Measurements from ENCODE around the gene ZMIZ2. TPM values are rescaled to one million over a fixed set of nuclear protein-coding genes. Genes with fewer than 3 reads are reported as not detected.

ZMIZ2 gene
- total RNA-seq, 1 donor from 2014 or later = 62.7 TPM

- TF ChIP-seq CTCF (IDR thresholded peaks at IDR 0.05; ENCODE audit: borderline replicate concordance) = no peak
- Histone ChIP-seq H3K36me3 (no peaks in the 10 kb centered on the region), H3K9me3 (replicated peaks) (no peaks in the 10 kb centered on the region), H3K4me3 (peak overlapping the region; percentile 95), H3K4me1 (peaks cover 70% of the 10 kb centered on the region), H3K27ac (replicated peaks) (peak overlapping the region; percentile 100), H3K27me3 (ENCODE audit: low read depth) (no peaks in the 10 kb centered on the region)
- intact Hi-C loops (cut with micrococcal nuclease) = no loop called here
- DNase-seq = peak; percentile 40
Observed at GRCh38 chr7:44750921-44751571, 2.4 kb downstream of the ZMIZ2 start.

GRCh38 chr7:44752822-44753221 lies 4.2 kb downstream of the ZMIZ2 start:
- H3K36me3 ChIP-seq = peaks cover 12% of the 10 kb centered on the region
- H3K27ac ChIP-seq (replicated peaks) = no peak overlapping the region
- H3K4me3 ChIP-seq = no peak overlapping the region
- no peak for TF ChIP-seq CTCF (IDR thresholded peaks at IDR 0.05; ENCODE audit: borderline replicate concordance)
- H3K9me3 ChIP-seq (replicated peaks) = no peaks in the 10 kb centered on the region
- no peak for DNase-seq
- no peaks in the 10 kb centered on the region for H3K27me3 ChIP-seq (ENCODE audit: low read depth)
- H3K4me1 ChIP-seq = peaks cover 84% of the 10 kb centered on the region
- intact Hi-C loops (cut with micrococcal nuclease) = no loop called here

GRCh38 chr7:44754802-44755697 lies 6.4 kb downstream of the ZMIZ2 start:
- H3K27me3 ChIP-seq (ENCODE audit: low read depth) = no peaks in the 10 kb centered on the region
- intact Hi-C loops (cut with micrococcal nuclease) = no loop called here
- TF ChIP-seq CTCF (IDR thresholded peaks at IDR 0.05; ENCODE audit: borderline replicate concordance) = no peak
- no peaks in the 10 kb centered on the region for H3K9me3 ChIP-seq (replicated peaks)
- H3K36me3 ChIP-seq = peaks cover 35% of the 10 kb centered on the region
- DNase-seq = no peak
- peak overlapping the region; percentile 51 for H3K27ac ChIP-seq (replicated peaks)
- H3K4me1 ChIP-seq = peaks cover 72% of the 10 kb centered on the region
- H3K4me3 ChIP-seq = no peak overlapping the region

- Histone ChIP-seq H3K27ac (replicated peaks) (peak overlapping the region; percentile 51), H3K9me3 (replicated peaks) (no peaks in the 10 kb centered on the region), H3K36me3 (peaks cover 44% of the 10 kb centered on the region), H3K4me3 (no peak overlapping the region), H3K27me3 (ENCODE audit: low read depth) (no peaks in the 10 kb centered on the region), H3K4me1 (peaks cover 63% of the 10 kb centered on the region)
- intact Hi-C loops (cut with micrococcal nuclease) = no loop called here
- no peak for DNase-seq
- no peak for TF ChIP-seq CTCF (IDR thresholded peaks at IDR 0.05; ENCODE audit: borderline replicate concordance)
Observed at GRCh38 chr7:44755698-44756627, 7.3 kb downstream of the ZMIZ2 start.

- no peak overlapping the region for H3K4me3 ChIP-seq
- peak overlapping the region; percentile 28 for H3K27ac ChIP-seq (replicated peaks)
- no peak for TF ChIP-seq CTCF (IDR thresholded peaks at IDR 0.05; ENCODE audit: borderline replicate concordance)
- H3K9me3 ChIP-seq (replicated peaks) = no peaks in the 10 kb centered on the region
- DNase-seq = no peak
- intact Hi-C loops (cut with micrococcal nuclease) = no loop called here
- H3K27me3 ChIP-seq (ENCODE audit: low read depth) = no peaks in the 10 kb centered on the region
- peaks cover 56% of the 10 kb centered on the region for H3K4me1 ChIP-seq
- H3K36me3 ChIP-seq = peaks cover 53% of the 10 kb centered on the region
Observed at GRCh38 chr7:44756904-44757303, 8.3 kb downstream of the ZMIZ2 start.
